Mesothelial cell of epicardium (in vitro differentiated cells): Measurements from ENCODE around the gene GABRB1. TPM values are rescaled to one million over a fixed set of nuclear protein-coding genes. Genes with fewer than 3 reads are reported as not detected.

Experiments
- DNase-seq, 2 experiments: peaks; one replicate each; pipeline ENCODE4 v3.0.0; 2021; ENCODE audit warnings: low spot score in 2 of 2; ENCODE audit not compliant: unreplicated experiment in 2 of 2
- H3K27ac Mint-ChIP-seq: 2 replicates; pipeline ENCODE4 v1.8.0; 2021; ENCODE audit warnings: mixed read lengths
- H3K27me3 Mint-ChIP-seq: 2 replicates; pipeline ENCODE4 v1.8.0; 2021; ENCODE audit warnings: low read depth, mixed read lengths
- H3K36me3 Mint-ChIP-seq: 2 replicates; pipeline ENCODE4 v1.8.0; 2021; ENCODE audit warnings: mixed read lengths
- H3K4me1 Mint-ChIP-seq: 2 replicates; pipeline ENCODE4 v1.8.0; 2021; ENCODE audit warnings: mixed read lengths
- H3K4me3 Mint-ChIP-seq: 2 replicates; pipeline ENCODE4 v1.8.0; 2021; ENCODE audit warnings: mild to moderate bottlenecking, moderate library complexity, mixed read lengths
- H3K9me3 Mint-ChIP-seq: 2 replicates; pipeline ENCODE4 v1.8.0; 2021; ENCODE audit warnings: mixed read lengths
- CTCF ChIP-seq: fragments of 200-600 bp; sonication (generic); IDR thresholded peaks from one replicate; pipeline ENCODE4 v1.5.0; 2021; ENCODE audit warnings: antibody characterized with exemption; ENCODE audit not compliant: unreplicated experiment
- total RNA-seq: library from RNA; stranded (reverse); gene quantifications from 3 replicates; pipeline ENCODE4 v1.2.1, GENCODE V29; 2021

The GABRB1 gene
- total RNA-seq, 1 donor from 2014 or later: not detected

GRCh38 chr4:47073647-47074046 lies 42.3 kb downstream of the GABRB1 start:
- Mint-ChIP-seq H3K36me3 (no peaks in the 10 kb centered on the region), H3K9me3 (no peaks in the 10 kb centered on the region), H3K27me3 (peaks cover 2% of the 10 kb centered on the region), H3K4me3 (no peak overlapping the region), H3K4me1 (no peaks in the 10 kb centered on the region), H3K27ac (no peak overlapping the region)
- TF ChIP-seq CTCF: no peak
- no peak for DNase-seq

GRCh38 chr4:47074816-47075215 lies 43.4 kb downstream of the GABRB1 start:
- no peak for TF ChIP-seq CTCF
- H3K9me3 Mint-ChIP-seq: no peaks in the 10 kb centered on the region
- no peak overlapping the region for H3K27ac Mint-ChIP-seq
- no peak overlapping the region for H3K4me3 Mint-ChIP-seq
- H3K4me1 Mint-ChIP-seq: no peaks in the 10 kb centered on the region
- no peak for DNase-seq
- H3K36me3 Mint-ChIP-seq: no peaks in the 10 kb centered on the region
- H3K27me3 Mint-ChIP-seq: no peaks in the 10 kb centered on the region

GRCh38 chr4:47075262-47075661 lies 43.9 kb downstream of the GABRB1 start:
- TF ChIP-seq CTCF: no peak
- Mint-ChIP-seq H3K9me3 (no peaks in the 10 kb centered on the region), H3K27me3 (no peaks in the 10 kb centered on the region), H3K4me3 (no peak overlapping the region), H3K4me1 (no peaks in the 10 kb centered on the region), H3K27ac (no peak overlapping the region), H3K36me3 (no peaks in the 10 kb centered on the region)
- DNase-seq: no peak

- Mint-ChIP-seq H3K36me3 (no peaks in the 10 kb centered on the region), H3K27me3 (peaks cover 2% of the 10 kb centered on the region), H3K4me3 (no peak overlapping the region), H3K9me3 (no peaks in the 10 kb centered on the region), H3K4me1 (no peaks in the 10 kb centered on the region), H3K27ac (no peak overlapping the region)
- no peak for DNase-seq
- TF ChIP-seq CTCF: no peak
These were observed 44.6 kb downstream of the GABRB1 start for GRCh38 chr4:47075919-47076318.

GRCh38 chr4:47084111-47084510 lies 52.7 kb downstream of the GABRB1 start:
- Mint-ChIP-seq H3K36me3 (no peaks in the 10 kb centered on the region), H3K4me1 (no peaks in the 10 kb centered on the region), H3K4me3 (no peak overlapping the region), H3K27me3 (peaks cover 13% of the 10 kb centered on the region), H3K27ac (no peak overlapping the region), H3K9me3 (no peaks in the 10 kb centered on the region)
- TF ChIP-seq CTCF: no peak
- no peak for DNase-seq

- Mint-ChIP-seq H3K27me3 (peaks cover 13% of the 10 kb centered on the region), H3K9me3 (no peaks in the 10 kb centered on the region), H3K36me3 (no peaks in the 10 kb centered on the region), H3K4me1 (no peaks in the 10 kb centered on the region), H3K4me3 (no peak overlapping the region), H3K27ac (no peak overlapping the region)
- TF ChIP-seq CTCF: no peak
- DNase-seq: no peak
These were observed 53.4 kb downstream of the GABRB1 start for GRCh38 chr4:47084795-47085194.
